Measurements from ENCODE around the gene CHN1. TPM values are rescaled to one million over a fixed set of nuclear protein-coding genes. Genes with fewer than 3 reads are reported as not detected.

Gene CHN1
- total RNA-seq, 2 experiments from 2014 or later: 5.3 to 5.6 TPM

- intact Hi-C loops (cut with DNase I, micrococcal nuclease): loop anchor here in 1 of 2 experiments (10.0 kb wide), 1 partner anchor 229 kb away; the partner anchor contains the start of gene CHN1
- peak overlapping the region; percentile 1 for H3K27ac Mint-ChIP-seq
- ChIA-PET POLR2A (interaction anchor here (1.1 kb wide), 1 partner anchor 26 kb away, joined by 4 read pairs; no protein-coding TSS in a partner anchor), CTCF (interaction anchor here (1.3 to 1.8 kb wide), 2 partner anchors 18 to 27 kb away, joined by 3 to 7 read pairs; no protein-coding TSS in a partner anchor)
- H3K4me3 Mint-ChIP-seq: no peak overlapping the region
- peak in 1 of 14 experiments; percentile 18 for DNase-seq
- Histone ChIP-seq H3K9me3 (ENCODE audit: control insufficient read depth in 1 of 2, insufficient read depth in 1 of 2, low read length in 2 of 2) (no peaks in the 10 kb centered on the region), H3K27ac (ENCODE audit: low read depth in 1 of 2, low read length in 2 of 2) (no peak overlapping the region), H3K4me3 (ENCODE audit: low read length) (no peak overlapping the region), H3K4me1 (ENCODE audit: insufficient read depth, low read length) (peaks cover 52% of the 10 kb centered on the region), H3K36me3 (ENCODE audit: insufficient read depth, low read length) (no peaks in the 10 kb centered on the region), H3K27me3 (ENCODE audit: control insufficient read depth in 1 of 2, insufficient read depth in 2 of 2, low read length in 2 of 2) (no peaks in the 10 kb centered on the region)
- no peaks in the 10 kb centered on the region for H3K36me3 Mint-ChIP-seq (ENCODE audit: low read depth)
- ATAC-seq (ENCODE audit: poor library complexity): no peak
- H3K9me3 Mint-ChIP-seq: no peaks in the 10 kb centered on the region
- H3K27me3 Mint-ChIP-seq: no peaks in the 10 kb centered on the region
- TF ChIP-seq CTCF (IDR thresholded peaks at IDR 0.05): no peak
- H3K4me1 Mint-ChIP-seq (ENCODE audit: low read depth): peaks cover 61% of the 10 kb centered on the region
Measured at GRCh38 chr2:174775571-174775980, 229.6 kb downstream of the CHN1 start.

GRCh38 chr2:174774886-174775285, 230.3 kb downstream of the CHN1 start:
- DNase-seq: no peak
- Mint-ChIP-seq H3K4me3 (no peak overlapping the region), H3K36me3 (ENCODE audit: low read depth) (no peaks in the 10 kb centered on the region), H3K4me1 (ENCODE audit: low read depth) (peaks cover 54% of the 10 kb centered on the region), H3K27me3 (no peaks in the 10 kb centered on the region), H3K27ac (peak overlapping the region; percentile 1), H3K9me3 (no peaks in the 10 kb centered on the region)
- no peak overlapping the region for H3K27ac ChIP-seq (ENCODE audit: low read depth in 1 of 2, low read length in 2 of 2)
- TF ChIP-seq CTCF (IDR thresholded peaks at IDR 0.05): no peak
- ChIA-PET POLR2A (no interaction called here), CTCF (interaction anchor here (1.3 to 1.8 kb wide), 2 partner anchors 17 to 26 kb away, joined by 3 to 7 read pairs; no protein-coding TSS in a partner anchor)
- H3K27me3 ChIP-seq (ENCODE audit: control insufficient read depth in 1 of 2, insufficient read depth in 2 of 2, low read length in 2 of 2): no peaks in the 10 kb centered on the region
- no peak overlapping the region for H3K4me3 ChIP-seq (ENCODE audit: low read length)
- no peak for ATAC-seq (ENCODE audit: poor library complexity)
- peaks cover 45% of the 10 kb centered on the region for H3K4me1 ChIP-seq (ENCODE audit: insufficient read depth, low read length)
- no peaks in the 10 kb centered on the region for H3K9me3 ChIP-seq (ENCODE audit: control insufficient read depth in 1 of 2, insufficient read depth in 1 of 2, low read length in 2 of 2)
- no peaks in the 10 kb centered on the region for H3K36me3 ChIP-seq (ENCODE audit: insufficient read depth, low read length)
- intact Hi-C loops (cut with DNase I, micrococcal nuclease): loop anchor here (5.0 to 10.0 kb wide), 3 partner anchors 132 to 230 kb away; partner anchors contain the start of gene CHN1 (in 1 of the 2)

GRCh38 chr2:174773215-174773614, 232.0 kb downstream of the CHN1 start:
- ChIA-PET POLR2A (no interaction called here), CTCF (no interaction called here)
- no peaks in the 10 kb centered on the region for H3K27me3 Mint-ChIP-seq
- Histone ChIP-seq H3K4me1 (ENCODE audit: insufficient read depth, low read length) (peaks cover 28% of the 10 kb centered on the region), H3K27ac (ENCODE audit: low read depth in 1 of 2, low read length in 2 of 2) (no peak overlapping the region), H3K9me3 (ENCODE audit: control insufficient read depth in 1 of 2, insufficient read depth in 1 of 2, low read length in 2 of 2) (no peaks in the 10 kb centered on the region), H3K4me3 (ENCODE audit: low read length) (no peak overlapping the region), H3K27me3 (ENCODE audit: control insufficient read depth in 1 of 2, insufficient read depth in 2 of 2, low read length in 2 of 2) (no peaks in the 10 kb centered on the region), H3K36me3 (ENCODE audit: insufficient read depth, low read length) (no peaks in the 10 kb centered on the region)
- no peak for TF ChIP-seq CTCF (IDR thresholded peaks at IDR 0.05)
- H3K36me3 Mint-ChIP-seq (ENCODE audit: low read depth): no peaks in the 10 kb centered on the region
- H3K27ac Mint-ChIP-seq: peak overlapping the region; percentile 60
- no peaks in the 10 kb centered on the region for H3K9me3 Mint-ChIP-seq
- intact Hi-C loops (cut with DNase I, micrococcal nuclease): loop anchor here (5.0 to 10.0 kb wide), 3 partner anchors 134 to 232 kb away; partner anchors contain the start of gene CHN1 (in 1 of the 2)
- DNase-seq (no peak), ATAC-seq (ENCODE audit: poor library complexity) (no peak)
- no peak overlapping the region for H3K4me3 Mint-ChIP-seq
- peaks cover 39% of the 10 kb centered on the region for H3K4me1 Mint-ChIP-seq (ENCODE audit: low read depth)

Measured in CD4-positive, alpha-beta T cell (primary cell).